ENCODE data around the gene RETREG1. TPM values are rescaled to one million over a fixed set of nuclear protein-coding genes. Genes with fewer than 3 reads are reported as not detected.

Gene RETREG1
- total and polyA plus RNA-seq, 11 donors: 24.5 to 219 (median 169) TPM

DNA sequence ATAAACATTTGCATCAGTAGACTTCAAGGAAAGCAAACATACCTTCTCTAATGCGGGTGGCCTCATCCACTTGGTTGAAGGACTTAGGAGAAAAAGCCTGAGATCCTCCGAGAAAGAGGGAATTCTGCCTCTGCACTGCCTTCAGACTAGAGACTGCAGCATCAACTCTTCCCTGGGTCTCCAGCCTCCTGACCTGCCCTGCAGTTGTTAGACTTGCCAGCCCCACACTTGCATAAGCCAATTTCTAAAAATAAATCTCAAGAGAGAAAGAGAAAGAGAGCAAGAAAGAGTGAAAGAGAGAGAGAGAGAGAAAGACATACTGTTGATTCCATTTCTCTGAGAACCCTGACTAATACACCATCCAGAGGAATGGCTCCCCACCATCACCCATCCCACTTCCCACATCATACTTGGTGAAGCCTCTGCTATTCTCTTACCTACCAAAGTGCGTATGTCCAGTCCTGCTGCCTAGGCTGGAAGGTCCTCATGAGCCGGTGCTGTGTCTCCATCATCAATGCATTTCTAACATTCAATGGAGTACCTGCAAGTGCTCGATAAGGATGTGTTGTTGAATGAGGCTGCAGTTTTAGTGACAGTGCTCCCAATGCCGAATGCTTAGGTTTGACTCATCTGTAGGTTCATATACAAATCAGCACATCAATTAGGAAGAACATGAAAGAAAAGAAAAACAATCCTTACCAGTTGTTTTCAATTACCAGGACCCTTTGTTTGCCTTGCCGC lies 186.3 kb downstream of the RETREG1 start:
- H3K4me1 ChIP-seq: peaks cover 0 to 5% (median 0%) of the 10 kb centered on the region in 12 donors
- no peak overlapping the region for H3K4me3 ChIP-seq
- WGBS, 4 donors: 89 to 93% (median 91%) methylated on average over 7 of the region's 7 CpGs
- no peak overlapping the region for H3K27ac ChIP-seq
- intact Hi-C loops (cut with DNase I): no loop called here
- no peaks in the 10 kb centered on the region for H3K9me3 ChIP-seq
- TF ChIP-seq POLR2A (IDR thresholded peaks at IDR 0.05): no peak
- TF ChIP-seq, protein P1, sequence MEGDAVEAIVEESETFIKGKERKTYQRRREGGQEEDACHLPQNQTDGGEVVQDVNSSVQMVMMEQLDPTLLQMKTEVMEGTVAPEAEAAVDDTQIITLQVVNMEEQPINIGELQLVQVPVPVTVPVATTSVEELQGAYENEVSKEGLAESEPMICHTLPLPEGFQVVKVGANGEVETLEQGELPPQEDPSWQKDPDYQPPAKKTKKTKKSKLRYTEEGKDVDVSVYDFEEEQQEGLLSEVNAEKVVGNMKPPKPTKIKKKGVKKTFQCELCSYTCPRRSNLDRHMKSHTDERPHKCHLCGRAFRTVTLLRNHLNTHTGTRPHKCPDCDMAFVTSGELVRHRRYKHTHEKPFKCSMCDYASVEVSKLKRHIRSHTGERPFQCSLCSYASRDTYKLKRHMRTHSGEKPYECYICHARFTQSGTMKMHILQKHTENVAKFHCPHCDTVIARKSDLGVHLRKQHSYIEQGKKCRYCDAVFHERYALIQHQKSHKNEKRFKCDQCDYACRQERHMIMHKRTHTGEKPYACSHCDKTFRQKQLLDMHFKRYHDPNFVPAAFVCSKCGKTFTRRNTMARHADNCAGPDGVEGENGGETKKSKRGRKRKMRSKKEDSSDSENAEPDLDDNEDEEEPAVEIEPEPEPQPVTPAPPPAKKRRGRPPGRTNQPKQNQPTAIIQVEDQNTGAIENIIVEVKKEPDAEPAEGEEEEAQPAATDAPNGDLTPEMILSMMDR (IDR thresholded peaks at IDR 0.05): no peak
- peak in 3 of 4 donors; percentile 50 to 70 (median 52) for ATAC-seq
- peak in 1 of 5 donors; percentile 29 for DNase-seq
- H3K27me3 ChIP-seq: no peaks in the 10 kb centered on the region
- H3K36me3 ChIP-seq: no peaks in the 10 kb centered on the region

DNA sequence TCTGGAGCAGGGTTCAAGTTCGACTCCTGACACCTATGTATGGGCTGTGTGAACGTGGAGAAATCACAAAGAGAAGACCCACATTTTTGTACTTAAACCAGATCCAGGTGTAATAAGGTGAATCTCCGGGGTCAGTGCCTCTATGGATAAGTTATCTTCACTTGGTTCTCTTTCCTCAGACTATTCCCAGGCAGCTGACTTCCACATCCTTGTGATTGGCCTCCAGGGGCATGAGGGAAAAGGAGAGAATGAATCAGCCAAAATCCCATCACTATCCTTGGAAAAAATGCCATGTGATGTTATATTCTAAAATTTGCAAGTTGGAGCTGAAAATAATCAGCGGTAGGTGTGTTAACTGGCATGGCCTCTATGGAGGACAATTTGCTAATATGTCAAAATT lies 188.4 kb downstream of the RETREG1 start:
- no peak for ATAC-seq

DNA sequence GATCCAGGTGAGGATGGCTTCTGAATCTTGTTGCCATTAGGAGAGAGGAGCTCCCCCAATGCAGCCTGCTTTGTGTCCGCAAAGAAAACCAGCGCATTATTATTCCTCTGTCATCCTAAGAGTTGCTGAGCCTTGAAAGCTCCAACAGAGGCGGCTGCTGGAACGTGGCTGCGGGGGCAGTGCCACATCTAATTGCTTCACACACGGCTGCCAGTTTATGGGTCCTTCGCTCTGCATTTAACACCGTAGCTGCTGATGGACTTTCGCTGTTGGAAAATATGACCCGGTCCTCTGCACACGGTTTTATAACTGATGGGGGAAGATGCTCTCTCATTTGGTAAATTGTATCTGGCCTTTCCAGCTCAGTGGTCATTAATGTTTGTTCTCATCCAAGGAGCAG lies 189.2 kb downstream of the RETREG1 start:
- Histone ChIP-seq H3K9me3 (no peaks in the 10 kb centered on the region), H3K4me3 (no peak overlapping the region), H3K36me3 (no peaks in the 10 kb centered on the region), H3K27ac (no peak overlapping the region), H3K4me1 (peaks cover 0 to 5% (median 0%) of the 10 kb centered on the region in 12 donors), H3K27me3 (no peaks in the 10 kb centered on the region)
- 37 to 55% (median 49%) methylated on average over 11 of the region's 11 CpGs for WGBS, 4 donors
- TF ChIP-seq, protein P1 (IDR thresholded peaks at IDR 0.05): no peak
- no peak for TF ChIP-seq POLR2A (IDR thresholded peaks at IDR 0.05)
- intact Hi-C loops (cut with DNase I): no loop called here
- ATAC-seq (no peak), DNase-seq (no peak)

More for the DNA sequence above, 188.4 kb downstream of the RETREG1 start:
- Histone ChIP-seq H3K4me3 (no peak overlapping the region), H3K27ac (no peak overlapping the region), H3K36me3 (no peaks in the 10 kb centered on the region), H3K9me3 (no peaks in the 10 kb centered on the region), H3K27me3 (no peaks in the 10 kb centered on the region), H3K4me1 (peaks cover 0 to 5% (median 0%) of the 10 kb centered on the region in 12 donors)
- 81 to 89% (median 86%) methylated on average over 4 of the region's 4 CpGs for WGBS, 4 donors
- intact Hi-C loops (cut with DNase I): no loop called here
- no peak for TF ChIP-seq POLR2A (IDR thresholded peaks at IDR 0.05)
- TF ChIP-seq, protein P1 (IDR thresholded peaks at IDR 0.05): no peak
- DNase-seq: no peak

Other genes starting within 250 kb of the RETREG1 start
- 10 to 100 TPM; 43.7 to 97.3 (median 58.4) TPM for gene ZNF622, start 151.2 kb downstream of the RETREG1 start, total RNA-seq
- 100 to 1,000 TPM in 1 of 2 donors, 10 to 100 TPM in 1; 48.9 to 171 TPM for gene ZNF622, start 151.2 kb downstream of the RETREG1 start, polyA plus RNA-seq

All from heart left ventricle (tissue), 16 donors.